ENCODE data around the gene OLFML2B.

DNA sequence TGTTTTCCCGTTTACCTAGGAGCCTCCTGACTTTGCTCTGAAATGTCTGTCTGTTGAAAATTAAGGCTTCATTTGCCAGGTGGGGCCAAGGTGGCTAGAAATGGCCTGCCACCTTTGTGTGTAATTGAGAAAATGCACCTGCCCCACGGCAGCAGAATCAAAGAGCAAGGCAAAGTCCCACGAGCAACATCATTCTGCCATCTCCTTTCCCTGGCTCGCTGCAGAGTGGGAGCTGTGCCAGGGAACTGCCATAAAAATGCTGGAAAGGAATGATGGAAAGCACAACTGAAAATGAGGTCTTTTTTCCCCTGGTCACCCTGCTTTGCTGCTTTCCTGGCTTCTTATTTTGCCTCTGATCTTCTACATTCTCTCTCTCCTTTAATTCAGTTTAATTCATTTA lies 5.5 kb upstream of the OLFML2B start:
- TF ChIP-seq, protein P1, sequence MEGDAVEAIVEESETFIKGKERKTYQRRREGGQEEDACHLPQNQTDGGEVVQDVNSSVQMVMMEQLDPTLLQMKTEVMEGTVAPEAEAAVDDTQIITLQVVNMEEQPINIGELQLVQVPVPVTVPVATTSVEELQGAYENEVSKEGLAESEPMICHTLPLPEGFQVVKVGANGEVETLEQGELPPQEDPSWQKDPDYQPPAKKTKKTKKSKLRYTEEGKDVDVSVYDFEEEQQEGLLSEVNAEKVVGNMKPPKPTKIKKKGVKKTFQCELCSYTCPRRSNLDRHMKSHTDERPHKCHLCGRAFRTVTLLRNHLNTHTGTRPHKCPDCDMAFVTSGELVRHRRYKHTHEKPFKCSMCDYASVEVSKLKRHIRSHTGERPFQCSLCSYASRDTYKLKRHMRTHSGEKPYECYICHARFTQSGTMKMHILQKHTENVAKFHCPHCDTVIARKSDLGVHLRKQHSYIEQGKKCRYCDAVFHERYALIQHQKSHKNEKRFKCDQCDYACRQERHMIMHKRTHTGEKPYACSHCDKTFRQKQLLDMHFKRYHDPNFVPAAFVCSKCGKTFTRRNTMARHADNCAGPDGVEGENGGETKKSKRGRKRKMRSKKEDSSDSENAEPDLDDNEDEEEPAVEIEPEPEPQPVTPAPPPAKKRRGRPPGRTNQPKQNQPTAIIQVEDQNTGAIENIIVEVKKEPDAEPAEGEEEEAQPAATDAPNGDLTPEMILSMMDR (IDR thresholded peaks at IDR 0.05; ENCODE audit: low read depth, low read length): no peak
- no peak for TF ChIP-seq EZH2phosphoT487 (IDR thresholded peaks at IDR 0.05; ENCODE audit: low read depth)

Measured in OCI-LY3 (cell line).